ENCODE data around the gene BCAS4.
A peak's percentile ranks its signal among the peaks of the same experiment; 100 is the strongest.

BCAS4 gene

GRCh38 chr20:50794181-50794845 is 548 bp upstream of the BCAS4 start:
- peaks cover 60% of the 10 kb centered on the region for H3K4me1 ChIP-seq (ENCODE audit: control insufficient read depth, low read length)
- H3K9me3 ChIP-seq (ENCODE audit: control insufficient read depth, insufficient read depth, low read length) = no peaks in the 10 kb centered on the region
- peaks cover 30% of the 10 kb centered on the region for H3F3A ChIP-seq (ENCODE audit: control insufficient read depth, insufficient read depth)
- peaks cover 44% of the 10 kb centered on the region for H3K79me2 ChIP-seq (ENCODE audit: control insufficient read depth, low read length)
- H3K4me3 ChIP-seq (ENCODE audit: low read length) = peak overlapping the region; percentile 96
- H3K9me2 ChIP-seq (replicated peaks; ENCODE audit: control insufficient read depth, low read length) = no peaks in the 10 kb centered on the region
- peak overlapping the region; percentile 86 for H3K4me2 ChIP-seq (ENCODE audit: low read length)
- H3K36me3 ChIP-seq (ENCODE audit: control insufficient read depth, low read length) = peaks cover 40% of the 10 kb centered on the region
- no peak for TF ChIP-seq CTCF (IDR thresholded peaks at IDR 0.05; ENCODE audit: low read depth, low read length, poor library complexity, severe bottlenecking)
- TF ChIP-seq EZH2phosphoT487 (IDR thresholded peaks at IDR 0.05; ENCODE audit: borderline replicate concordance, low read length) = no peak
- H4K20me1 ChIP-seq (ENCODE audit: control insufficient read depth, insufficient read depth, low read depth, low read length) = no peaks in the 10 kb centered on the region
- H3K27me3 ChIP-seq (ENCODE audit: control insufficient read depth, low read length) = no peaks in the 10 kb centered on the region
- peak overlapping the region; percentile 92 for H3K27ac ChIP-seq (ENCODE audit: low read depth, low read length)

DNA sequence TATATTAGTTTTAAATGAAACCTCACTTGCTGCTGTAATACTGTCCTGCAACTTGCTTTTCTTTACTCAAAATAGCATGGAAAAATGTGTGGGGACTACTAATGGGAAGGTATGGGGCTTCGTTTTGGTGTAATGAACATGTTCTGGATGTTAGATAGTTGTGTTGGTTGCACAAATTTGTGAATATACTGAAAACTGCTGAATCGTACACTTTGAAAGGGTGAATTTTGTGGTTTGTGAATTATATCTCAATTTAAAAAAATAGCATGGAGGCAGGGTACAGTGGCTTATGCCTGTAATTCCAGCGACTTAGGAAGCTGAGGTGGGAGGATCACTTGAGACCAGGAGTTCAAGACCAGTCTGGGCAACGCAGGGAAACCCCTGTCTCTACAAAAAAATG is 2.3 kb downstream of the BCAS4 start:
- Histone ChIP-seq H3F3A (ENCODE audit: control insufficient read depth, insufficient read depth) (peaks cover 51% of the 10 kb centered on the region), H3K4me3 (ENCODE audit: low read length) (peak overlapping the region; percentile 71), H3K4me2 (ENCODE audit: low read length) (peak overlapping the region; percentile 92)

GRCh38 chr20:50798650-50799049 is 3.8 kb downstream of the BCAS4 start:
- Histone ChIP-seq H3K79me2 (ENCODE audit: control insufficient read depth, low read length) (peaks cover 87% of the 10 kb centered on the region), H3K4me3 (ENCODE audit: low read length) (peak overlapping the region; percentile 71), H3K4me1 (ENCODE audit: control insufficient read depth, low read length) (peaks cover 80% of the 10 kb centered on the region), H3K9me2 (replicated peaks; ENCODE audit: control insufficient read depth, low read length) (no peaks in the 10 kb centered on the region), H3K27me3 (ENCODE audit: control insufficient read depth, low read length) (no peaks in the 10 kb centered on the region), H3K4me2 (ENCODE audit: low read length) (peak overlapping the region; percentile 92), H3K36me3 (ENCODE audit: control insufficient read depth, low read length) (peaks cover 78% of the 10 kb centered on the region), H3F3A (ENCODE audit: control insufficient read depth, insufficient read depth) (peaks cover 57% of the 10 kb centered on the region), H3K27ac (ENCODE audit: low read depth, low read length) (peak overlapping the region; percentile 95), H4K20me1 (ENCODE audit: control insufficient read depth, insufficient read depth, low read depth, low read length) (no peaks in the 10 kb centered on the region), H3K9me3 (ENCODE audit: control insufficient read depth, insufficient read depth, low read length) (no peaks in the 10 kb centered on the region)
- TF ChIP-seq EZH2phosphoT487 (IDR thresholded peaks at IDR 0.05; ENCODE audit: borderline replicate concordance, low read length) = no peak
- TF ChIP-seq CTCF (IDR thresholded peaks at IDR 0.05; ENCODE audit: low read depth, low read length, poor library complexity, severe bottlenecking) = no peak

More for the DNA sequence above, 2.3 kb downstream of the BCAS4 start:
- Histone ChIP-seq H3K79me2 (ENCODE audit: control insufficient read depth, low read length) (peaks cover 72% of the 10 kb centered on the region), H4K20me1 (ENCODE audit: control insufficient read depth, insufficient read depth, low read depth, low read length) (no peaks in the 10 kb centered on the region), H3K36me3 (ENCODE audit: control insufficient read depth, low read length) (peaks cover 66% of the 10 kb centered on the region), H3K9me2 (replicated peaks; ENCODE audit: control insufficient read depth, low read length) (no peaks in the 10 kb centered on the region), H3K27ac (ENCODE audit: low read depth, low read length) (peak overlapping the region; percentile 95), H3K9me3 (ENCODE audit: control insufficient read depth, insufficient read depth, low read length) (no peaks in the 10 kb centered on the region), H3K4me1 (ENCODE audit: control insufficient read depth, low read length) (peaks cover 75% of the 10 kb centered on the region), H3K27me3 (ENCODE audit: control insufficient read depth, low read length) (no peaks in the 10 kb centered on the region)
- TF ChIP-seq EZH2phosphoT487 (IDR thresholded peaks at IDR 0.05; ENCODE audit: borderline replicate concordance, low read length) (no peak), CTCF (IDR thresholded peaks at IDR 0.05; ENCODE audit: low read depth, low read length, poor library complexity, severe bottlenecking) (no peak)

All from DOHH2 (cell line).